Gastrocnemius medialis (tissue), 4 donors: ENCODE results near the gene SIGLEC9. TPM values are rescaled to one million over a fixed set of nuclear protein-coding genes. Genes with fewer than 3 reads are reported as not detected.

Experiments
- ATAC-seq, 2 donors: fragments of 150-250 bp; one replicate each; pipeline ENCODE4 v1.9.1; 2016
- DNase-seq, 2 donors: peaks; one replicate each; pipeline ENCODE4 v3.0.0-alpha.2; 2019
- H3K27ac ChIP-seq, 4 donors: fragments of 200-600 bp; sonication (generic); 1 replicate in 1 of 4; 2 replicates in 3 of 4; pipeline ENCODE4 v1.5.1; 2016 to 2018; ENCODE audit warnings: mild to moderate bottlenecking in 2 of 4, moderate library complexity in 1 of 4
- H3K27me3 ChIP-seq, 3 donors: fragments of 200-600 bp; sonication (generic) in 2 of 3; 1 replicate in 1 of 3; 2 replicates in 2 of 3; pipeline versions ENCODE4 v1.5.1 to v1.6.0; 2016 to 2019; ENCODE audit warnings: mild to moderate bottlenecking in 1 of 3, moderate library complexity in 1 of 3
- H3K36me3 ChIP-seq, 2 donors: fragments of 200-600 bp; sonication (generic) in 1 of 2; one replicate each; pipeline ENCODE4 v1.5.1; 2017 to 2018
- H3K4me1 ChIP-seq, 2 donors: fragments of 200-600 bp; sonication (generic) in 1 of 2; one replicate each; pipeline ENCODE4 v1.5.1; 2016 to 2017; ENCODE audit warnings: mild to moderate bottlenecking in 2 of 2
- H3K4me3 ChIP-seq, 4 donors: fragments of 200-600 bp; sonication (generic) in 3 of 4; 1 replicate in 1 of 4; 2 replicates in 3 of 4; pipeline ENCODE4 v1.5.1; 2016 to 2019; ENCODE audit warnings: mild to moderate bottlenecking in 2 of 4
- H3K9me3 ChIP-seq, 3 donors: fragments of 200-600 bp; sonication (generic) in 2 of 3; 1 replicate in 1 of 3; 2 replicates in 2 of 3; pipeline ENCODE4 v1.5.1; 2016 to 2019
- CTCF ChIP-seq, 5 experiments: fragments of 450-650 bp in 3 of 5; fragments of 200-600 bp in 2 of 5; sonication (generic) in 2 of 5; IDR thresholded peaks in 4 of 5; conservative IDR thresholded peaks in 1 of 5; 1 replicate in 4 of 5; 2 replicates in 1 of 5; pipeline ENCODE4 v1.5.1; 2016 to 2019; ENCODE audit warnings: antibody characterized with exemption in 5 of 5, mild to moderate bottlenecking in 3 of 5, moderate library complexity in 3 of 5
- POLR2A ChIP-seq, 2 donors: fragments of 450-650 bp; IDR thresholded peaks; one replicate each; pipeline ENCODE4 v1.6.1; 2017; ENCODE audit warnings: antibody characterized with exemption in 2 of 2, mild to moderate bottlenecking in 2 of 2, moderate library complexity in 2 of 2
- in situ Hi-C, 4 donors: fragments of 200-750 bp; cut with MboI; loops; one replicate each; pipeline versions ENCODE4 v1.15.0 to v1.8.0; 2017; ENCODE audit warnings: low sequenced_read_pairs in 4 of 4
- intact Hi-C: fragments of 100-400 bp; cut with DNase I; formaldehyde crosslinking; loops from one replicate; pipeline ENCODE4 v1.15.1; 2023; ENCODE audit warnings: low total_unique reads
- total RNA-seq, 4 donors: library from RNA; depleted of rRNA; stranded (reverse); fragments of >200 nt; gene quantifications; one replicate each; pipeline versions ENCODE4 v1.1.0 to v1.2.3, GENCODE V29; 2016

The SIGLEC9 gene
- total RNA-seq, 4 donors from 2014 or later = 0.72 to 1.4 (median 1.0) TPM; not detected in 1

- in situ Hi-C loops = loop anchor here in 2 of 4 donors (10.0 to 25.0 kb wide), 2 partner anchors 483 to 501 kb away; no protein-coding TSS in a partner anchor
- intact Hi-C loops = loop anchor here (10.0 kb wide), 1 partner anchor 299 kb away; no protein-coding TSS in a partner anchor
- peaks cover 0 to 21% of the 10 kb centered on the region in 2 donors for H3K36me3 ChIP-seq
- H3K27me3 ChIP-seq = no peaks in the 10 kb centered on the region
- TF ChIP-seq CTCF (IDR thresholded peaks at IDR 0.05 in 4 of 5, conservative IDR thresholded peaks at IDR 0.05 in 1 of 5) = no peak
- no peak for TF ChIP-seq POLR2A (IDR thresholded peaks at IDR 0.05)
- H3K4me1 ChIP-seq = peaks cover 15 to 16% of the 10 kb centered on the region in 2 donors
- no peak for DNase-seq
- ATAC-seq = no peak
- H3K27ac ChIP-seq = no peak overlapping the region
- no peaks in the 10 kb centered on the region for H3K9me3 ChIP-seq
- no peak overlapping the region for H3K4me3 ChIP-seq
Observed at GRCh38 chr19:51103926-51104341, 20.8 kb upstream of the SIGLEC9 start.

- Histone ChIP-seq H3K27ac (peak overlapping the region; percentile 68 to 77 (median 74)), H3K4me1 (peaks cover 8 to 14% of the 10 kb centered on the region in 2 donors), H3K27me3 (no peaks in the 10 kb centered on the region), H3K36me3 (peaks cover 0 to 10% of the 10 kb centered on the region in 2 donors), H3K9me3 (no peaks in the 10 kb centered on the region), H3K4me3 (peak overlapping the region; percentile 65 to 87 (median 76))
- DNase-seq = no peak
- ATAC-seq = no peak
- intact Hi-C loops = loop anchor here (1.0 to 10.0 kb wide), 4 partner anchors 260 to 487 kb away; partner anchors contain the start of genes CLDND2, ETFB and ZNF175
- TF ChIP-seq POLR2A (IDR thresholded peaks at IDR 0.05) = no peak
- TF ChIP-seq CTCF (IDR thresholded peaks at IDR 0.05 in 4 of 5, conservative IDR thresholded peaks at IDR 0.05 in 1 of 5) = no peak
- in situ Hi-C loops = loop anchor here (5.0 to 25.0 kb wide), 3 partner anchors 480 to 497 kb away; no protein-coding TSS in a partner anchor
Observed at GRCh38 chr19:51107406-51108065, 17.2 kb upstream of the SIGLEC9 start.

GRCh38 chr19:51108066-51108804 lies 16.5 kb upstream of the SIGLEC9 start, which contains the start of gene CTU1:
Gene CTU1 (minus strand): TSS chr19:51108409. CDS start chr19:51104569, 3,840 bp downstream.
- DNase-seq (peak; percentile 98 to 99), ATAC-seq (peak; percentile 100)
- intact Hi-C loops (loop anchor here (1.0 to 10.0 kb wide), 4 partner anchors 259 to 486 kb away; partner anchors contain the start of genes CLDND2, ETFB and ZNF175), in situ Hi-C loops (loop anchor here (5.0 to 25.0 kb wide), 3 partner anchors 479 to 497 kb away; no protein-coding TSS in a partner anchor)
- no peaks in the 10 kb centered on the region for H3K27me3 ChIP-seq
- H3K9me3 ChIP-seq = no peaks in the 10 kb centered on the region
- H3K27ac ChIP-seq = peak within 1 kb of the TSS; percentile 68 to 77 (median 74)
- TF ChIP-seq CTCF (IDR thresholded peaks at IDR 0.05 in 4 of 5, conservative IDR thresholded peaks at IDR 0.05 in 1 of 5) = peak in 2 of 5 experiments; percentile 24 to 26
- peak; percentile 34 to 63 for TF ChIP-seq POLR2A (IDR thresholded peaks at IDR 0.05)
- peaks cover 0 to 5% of the 10 kb centered on the region in 2 donors for H3K36me3 ChIP-seq
- H3K4me1 ChIP-seq = peaks cover 8 to 14% of the 10 kb centered on the region in 2 donors
- H3K4me3 ChIP-seq = peak within 1 kb of the TSS; percentile 65 to 87 (median 76)

GRCh38 chr19:51108805-51109146 lies 15.9 kb upstream of the SIGLEC9 start:
- Histone ChIP-seq H3K36me3 (peaks cover 0 to 1% of the 10 kb centered on the region in 2 donors), H3K4me1 (peaks cover 8 to 14% of the 10 kb centered on the region in 2 donors), H3K4me3 (peak overlapping the region; percentile 62 to 87 (median 70)), H3K27me3 (no peaks in the 10 kb centered on the region), H3K27ac (peak overlapping the region; percentile 65 to 75 (median 70)), H3K9me3 (no peaks in the 10 kb centered on the region)
- peak; percentile 46 to 50 for ATAC-seq
- intact Hi-C loops (loop anchor here (1.0 to 10.0 kb wide), 4 partner anchors 259 to 486 kb away; partner anchors contain the start of genes CLDND2, ETFB and ZNF175), in situ Hi-C loops (loop anchor here (5.0 to 25.0 kb wide), 3 partner anchors 479 to 496 kb away; no protein-coding TSS in a partner anchor)
- no peak for DNase-seq
- TF ChIP-seq POLR2A (IDR thresholded peaks at IDR 0.05) = no peak
- TF ChIP-seq CTCF (IDR thresholded peaks at IDR 0.05 in 4 of 5, conservative IDR thresholded peaks at IDR 0.05 in 1 of 5) = no peak
